22Rv1 (cell line): Measurements from ENCODE around the gene EGF.

Experiments
- H3K27ac ChIP-seq: fragments of 450-650 bp; 2 replicates; pipeline ENCODE4 v1.5.1; 2017
- ZFX ChIP-seq: fragments of 450-650 bp; IDR thresholded peaks from 2 replicates; pipeline ENCODE4 v1.6.1; 2017; ENCODE audit warnings: antibody characterized with exemption, borderline replicate concordance
- TF ChIP-seq, protein P1 (sequence below): fragments of 450-650 bp; IDR thresholded peaks from 2 replicates; pipeline ENCODE4 v1.5.1; 2017; ENCODE audit warnings: mild to moderate bottlenecking

Gene EGF

DNA sequence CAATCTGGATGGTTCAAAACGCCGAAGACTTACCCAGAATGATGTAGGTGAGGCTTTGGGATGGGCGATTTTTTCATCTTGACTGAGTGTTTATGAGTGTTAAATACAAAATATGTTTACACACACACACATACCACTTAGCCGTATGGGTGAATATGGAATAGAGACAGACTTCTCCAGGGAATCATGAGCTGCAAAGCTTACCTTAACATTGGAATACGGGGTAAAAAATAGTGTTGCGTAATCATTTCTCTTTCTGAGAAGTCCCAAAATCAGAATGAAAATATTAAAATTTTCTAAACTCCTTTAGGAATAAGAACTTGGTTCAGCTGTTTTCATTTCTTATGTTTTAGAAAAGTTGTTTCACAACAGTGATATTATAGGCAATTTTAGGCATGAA lies 63.5 kb downstream of the EGF start:
- H3K27ac ChIP-seq: no peak overlapping the region
- TF ChIP-seq, protein P1, sequence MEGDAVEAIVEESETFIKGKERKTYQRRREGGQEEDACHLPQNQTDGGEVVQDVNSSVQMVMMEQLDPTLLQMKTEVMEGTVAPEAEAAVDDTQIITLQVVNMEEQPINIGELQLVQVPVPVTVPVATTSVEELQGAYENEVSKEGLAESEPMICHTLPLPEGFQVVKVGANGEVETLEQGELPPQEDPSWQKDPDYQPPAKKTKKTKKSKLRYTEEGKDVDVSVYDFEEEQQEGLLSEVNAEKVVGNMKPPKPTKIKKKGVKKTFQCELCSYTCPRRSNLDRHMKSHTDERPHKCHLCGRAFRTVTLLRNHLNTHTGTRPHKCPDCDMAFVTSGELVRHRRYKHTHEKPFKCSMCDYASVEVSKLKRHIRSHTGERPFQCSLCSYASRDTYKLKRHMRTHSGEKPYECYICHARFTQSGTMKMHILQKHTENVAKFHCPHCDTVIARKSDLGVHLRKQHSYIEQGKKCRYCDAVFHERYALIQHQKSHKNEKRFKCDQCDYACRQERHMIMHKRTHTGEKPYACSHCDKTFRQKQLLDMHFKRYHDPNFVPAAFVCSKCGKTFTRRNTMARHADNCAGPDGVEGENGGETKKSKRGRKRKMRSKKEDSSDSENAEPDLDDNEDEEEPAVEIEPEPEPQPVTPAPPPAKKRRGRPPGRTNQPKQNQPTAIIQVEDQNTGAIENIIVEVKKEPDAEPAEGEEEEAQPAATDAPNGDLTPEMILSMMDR: no peak
- no peak for TF ChIP-seq ZFX

DNA sequence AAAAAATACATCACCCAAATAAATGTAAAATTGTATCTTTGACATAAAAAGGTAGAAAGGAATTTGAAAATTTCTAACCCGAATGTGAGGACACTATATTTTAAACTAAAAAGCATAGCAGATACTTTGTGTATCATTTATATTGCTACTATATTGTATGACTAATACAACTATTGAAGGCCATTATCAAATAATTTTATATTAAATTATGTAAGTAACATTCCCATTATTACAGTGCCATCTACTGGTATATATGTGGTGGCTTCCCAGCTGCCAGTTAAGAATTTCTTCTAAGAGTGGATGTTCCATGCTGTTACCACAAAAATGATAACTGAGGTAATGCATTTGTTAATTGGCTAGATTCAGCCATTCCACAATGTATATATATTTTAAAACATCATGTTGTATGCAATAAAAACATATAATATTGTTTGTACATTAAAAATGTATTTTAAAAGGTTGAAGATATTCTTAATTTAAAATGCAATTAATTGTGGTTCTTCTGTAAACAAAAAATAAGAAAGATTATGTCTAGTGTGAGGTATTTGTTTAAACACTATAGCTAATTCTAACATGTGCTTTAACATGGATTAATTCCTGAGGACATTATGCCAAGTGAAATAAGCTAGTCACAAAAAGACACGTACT lies 65.3 kb downstream of the EGF start:
- no peak overlapping the region for H3K27ac ChIP-seq
- TF ChIP-seq, protein P1: peak; percentile 80
- no peak for TF ChIP-seq ZFX

DNA sequence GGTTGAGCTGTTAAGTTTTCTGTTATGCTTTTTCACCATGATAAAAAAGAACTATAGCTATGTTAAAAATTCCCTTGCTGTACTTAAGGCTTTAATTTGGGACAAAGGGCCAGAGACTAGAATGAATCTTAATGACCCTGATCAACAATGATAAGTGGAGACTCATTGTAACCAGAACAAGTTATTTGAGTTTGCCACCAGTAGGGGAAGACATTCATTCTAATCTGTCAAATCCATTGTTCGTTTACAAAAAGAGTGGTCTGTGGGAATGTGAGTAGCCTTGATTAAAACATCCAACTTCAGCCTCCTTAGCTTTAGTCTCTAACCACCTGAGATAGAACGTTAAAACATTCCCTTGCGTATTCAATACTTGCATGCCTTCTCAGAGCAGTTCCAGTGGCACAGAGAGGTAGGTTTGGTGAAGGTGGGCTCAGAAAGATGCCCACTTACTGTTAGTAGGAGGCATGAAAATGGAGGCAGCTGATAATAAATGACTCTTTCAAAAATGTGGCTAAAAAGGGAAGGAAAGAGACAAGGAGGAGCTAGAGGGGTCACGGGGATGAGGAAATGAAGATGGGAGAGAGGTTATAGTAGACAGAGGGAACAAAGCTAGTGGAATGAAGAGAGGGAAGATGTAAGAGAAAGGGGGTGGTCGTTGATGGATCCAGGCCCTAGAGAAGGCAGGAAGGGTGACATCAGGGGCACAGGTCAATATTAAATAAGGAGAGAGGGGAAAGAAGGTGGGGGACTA lies 66.2 kb downstream of the EGF start:
- TF ChIP-seq ZFX: no peak
- TF ChIP-seq, protein P1: no peak
- no peak overlapping the region for H3K27ac ChIP-seq

DNA sequence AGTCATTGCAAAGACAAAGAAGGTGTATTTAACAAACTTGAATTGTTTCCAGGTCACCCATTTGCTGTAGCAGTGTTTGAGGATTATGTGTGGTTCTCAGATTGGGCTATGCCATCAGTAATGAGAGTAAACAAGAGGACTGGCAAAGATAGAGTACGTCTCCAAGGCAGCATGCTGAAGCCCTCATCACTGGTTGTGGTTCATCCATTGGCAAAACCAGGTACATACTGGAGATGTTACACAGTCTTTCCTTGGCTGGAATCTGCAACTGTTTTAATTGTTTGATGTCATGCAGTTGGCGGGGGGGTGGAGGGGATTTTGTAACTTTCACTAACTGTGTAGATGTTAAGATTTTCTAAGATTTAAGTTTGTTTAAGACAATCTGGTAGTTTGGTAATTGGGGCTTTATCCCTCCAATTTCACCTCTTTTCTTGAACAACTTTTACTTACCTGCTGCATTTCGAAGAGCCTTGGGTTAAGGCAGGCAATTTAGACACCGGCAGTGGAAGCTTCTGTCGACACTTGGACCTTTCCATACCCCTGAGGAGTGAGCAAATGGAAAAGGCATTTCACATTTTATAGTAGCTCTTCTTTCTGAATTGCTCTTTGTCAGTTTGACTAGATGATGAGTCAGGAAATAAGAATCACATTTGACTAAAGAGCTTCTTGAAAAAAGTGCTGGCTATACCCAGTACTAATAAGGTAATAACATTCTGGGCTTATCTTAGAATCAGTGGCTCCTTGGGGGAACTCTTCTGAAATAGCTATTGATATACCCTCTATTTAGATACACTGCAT lies 67.4 kb downstream of the EGF start:
- TF ChIP-seq, protein P1: no peak
- TF ChIP-seq ZFX: no peak
- H3K27ac ChIP-seq: no peak overlapping the region

DNA sequence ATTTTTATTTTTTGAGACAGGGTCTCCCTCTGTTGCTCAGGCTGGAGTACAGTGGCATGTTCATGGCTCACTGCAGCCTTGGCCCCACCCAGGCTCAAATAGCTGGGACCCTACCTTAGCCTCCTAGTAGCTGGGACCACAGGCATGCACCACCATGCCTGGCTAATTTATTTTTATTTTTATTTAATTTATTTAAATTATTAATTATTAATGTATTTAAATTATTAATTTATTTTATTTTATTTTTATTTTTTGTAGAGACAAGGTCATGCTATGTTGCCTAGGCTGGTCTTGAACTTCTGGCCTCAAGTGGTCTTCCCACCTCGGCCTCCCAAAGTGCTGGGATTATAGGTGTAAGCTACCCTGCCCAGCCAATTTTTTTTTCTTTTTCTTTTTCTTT lies 69.3 kb downstream of the EGF start:
- TF ChIP-seq, protein P1: no peak
- no peak for TF ChIP-seq ZFX
- no peak overlapping the region for H3K27ac ChIP-seq

DNA sequence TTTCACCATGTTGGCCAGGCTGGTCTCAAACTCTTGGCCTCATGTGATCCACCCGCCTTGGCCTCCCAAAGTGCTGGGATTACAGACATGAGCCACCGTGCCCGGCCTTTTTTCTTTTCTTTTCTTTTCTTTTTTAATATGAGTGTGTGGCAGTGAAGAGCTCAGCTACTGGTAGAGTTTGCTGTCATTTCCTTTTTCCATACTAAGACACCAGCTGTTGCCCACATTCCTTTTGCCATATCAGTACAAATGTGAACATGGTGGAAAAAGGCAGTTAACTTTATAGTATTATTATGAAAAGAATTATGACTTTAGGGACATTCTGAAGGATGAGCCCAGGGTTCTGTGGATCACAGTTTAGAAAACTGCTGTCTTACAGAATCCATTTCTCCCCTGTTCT lies 69.8 kb downstream of the EGF start:
- no peak overlapping the region for H3K27ac ChIP-seq
- TF ChIP-seq, protein P1: no peak
- TF ChIP-seq ZFX: no peak
